HG02852 (cell line): ENCODE measurements around the gene NLGN4X.

Experiments used
- ATAC-seq: cut with Tn5 transposase; IDR thresholded peaks from one replicate; pipeline ENCODE4 v1.9.1; 2021; ENCODE audit warnings: mild to moderate bottlenecking, moderate library complexity; ENCODE audit not compliant: unreplicated experiment

NLGN4X gene

DNA sequence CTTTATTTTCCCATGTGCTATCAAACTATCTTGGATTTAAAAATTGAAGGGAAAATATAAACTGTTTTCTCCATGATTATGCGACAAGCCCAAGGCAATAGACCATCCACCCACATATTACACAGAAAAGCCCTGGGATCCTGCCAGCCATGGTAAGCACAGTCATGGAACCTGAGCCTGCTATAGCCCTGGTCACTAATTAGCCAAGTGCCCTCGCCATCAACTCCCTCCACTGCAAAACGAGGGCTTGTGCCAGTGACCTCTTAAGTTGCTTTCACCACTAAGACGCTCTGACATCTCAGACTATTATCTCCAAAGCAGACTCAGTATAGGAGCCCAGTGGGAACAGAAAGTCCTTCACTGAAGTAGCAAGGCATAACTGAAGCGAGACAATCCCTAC is 69.2 kb downstream of the NLGN4X start:
- no peak for ATAC-seq

DNA sequence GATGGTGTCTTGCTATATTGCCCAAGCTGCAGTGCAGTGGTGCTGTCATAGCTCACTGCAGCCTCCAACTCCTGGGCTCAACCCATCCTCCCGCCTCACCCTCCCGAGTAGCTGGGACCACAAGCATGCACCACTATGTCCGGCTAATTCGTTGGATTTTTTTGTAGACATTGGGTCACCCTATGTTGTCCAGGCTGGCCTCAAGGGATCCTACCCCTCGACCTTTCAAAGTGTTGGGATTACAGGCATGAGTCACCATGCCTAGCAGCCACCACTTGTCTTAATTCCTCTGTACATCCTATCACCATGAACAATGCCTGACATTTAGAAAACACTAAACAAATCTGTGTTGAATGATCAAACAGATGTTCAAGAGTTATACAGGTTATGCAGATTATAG is 76.7 kb downstream of the NLGN4X start:
- ATAC-seq: no peak

DNA sequence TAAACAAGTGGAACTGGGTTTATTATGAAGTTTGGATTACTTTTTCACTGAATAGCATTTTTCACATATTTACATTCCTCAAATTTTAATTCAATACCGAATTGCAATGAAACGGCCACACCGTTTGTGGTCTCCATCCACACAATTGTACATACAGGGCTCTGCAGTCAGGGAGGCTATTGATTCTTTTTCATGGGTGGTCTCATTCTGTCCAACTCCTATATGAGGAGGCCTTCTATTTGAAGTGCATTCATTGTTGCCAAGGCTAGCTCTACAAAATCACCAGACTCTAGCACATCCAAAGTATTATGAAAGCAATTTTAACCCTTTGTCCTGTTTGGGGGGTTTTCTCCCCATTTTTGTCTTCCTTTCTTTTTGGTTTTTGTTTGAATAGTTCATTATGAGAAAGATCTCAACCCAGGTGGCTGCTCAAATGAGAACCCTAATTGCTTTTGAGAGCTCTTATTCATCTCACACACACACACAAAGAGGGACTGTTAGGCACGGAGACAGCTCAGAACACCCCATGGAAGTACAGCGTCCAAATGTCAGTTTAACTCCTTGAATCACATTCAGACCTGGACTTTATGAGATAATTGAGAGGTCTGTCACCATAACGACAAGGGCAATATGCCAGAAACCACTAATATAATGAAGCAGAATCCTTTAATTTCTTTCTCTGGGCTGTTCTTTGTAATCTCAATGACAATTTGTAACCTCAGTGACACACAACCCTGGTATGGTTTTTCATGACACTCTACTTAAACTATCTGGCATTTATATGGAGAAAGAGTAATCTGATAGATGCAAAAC is 79.4 kb downstream of the NLGN4X start:
- no peak for ATAC-seq

- no peak for ATAC-seq
These were observed 94.4 kb downstream of the NLGN4X start for GRCh38 chrX:6134255-6134654.

DNA sequence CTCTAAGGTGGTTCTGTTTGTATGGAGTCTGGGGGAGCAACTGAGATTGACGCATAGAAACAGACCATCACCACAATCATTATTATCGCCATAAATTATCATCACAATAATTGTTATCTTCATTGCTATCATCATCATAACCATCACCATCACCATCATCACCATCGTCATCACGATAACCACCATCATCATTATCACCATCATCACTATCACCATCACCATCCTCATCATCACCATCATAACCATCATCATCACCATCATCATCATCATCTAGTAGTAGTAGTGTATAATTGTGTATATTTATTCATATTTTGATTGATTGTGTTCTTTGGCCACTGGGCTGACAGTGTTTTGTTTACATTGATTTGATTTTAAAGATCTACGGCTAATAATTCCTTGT is 95.7 kb downstream of the NLGN4X start:
- no peak for ATAC-seq

- no peak for ATAC-seq
These were observed 97.4 kb downstream of the NLGN4X start for GRCh38 chrX:6131287-6131686.

DNA sequence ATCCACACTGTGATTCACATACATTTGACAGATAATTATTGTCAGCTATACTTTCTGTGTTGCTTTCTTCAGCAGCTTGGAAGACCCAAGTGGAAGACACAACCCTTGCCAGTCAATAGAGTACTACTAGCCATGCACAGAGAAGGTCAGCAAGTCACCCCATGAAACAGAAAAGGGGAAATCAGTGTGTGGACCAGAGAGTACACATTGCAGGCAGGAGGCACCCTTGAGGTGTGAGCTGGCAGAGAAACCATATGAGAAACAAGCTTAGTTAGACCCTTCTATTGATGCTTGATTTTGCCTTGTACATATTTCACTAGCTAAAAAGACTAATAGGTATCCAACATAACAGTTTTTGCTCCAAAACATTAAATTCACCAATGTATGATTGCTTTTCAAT is 99.5 kb downstream of the NLGN4X start:
- no peak for ATAC-seq

GRCh38 chrX:6120329-6120728 is 108.3 kb downstream of the NLGN4X start:
- ATAC-seq: no peak

DNA sequence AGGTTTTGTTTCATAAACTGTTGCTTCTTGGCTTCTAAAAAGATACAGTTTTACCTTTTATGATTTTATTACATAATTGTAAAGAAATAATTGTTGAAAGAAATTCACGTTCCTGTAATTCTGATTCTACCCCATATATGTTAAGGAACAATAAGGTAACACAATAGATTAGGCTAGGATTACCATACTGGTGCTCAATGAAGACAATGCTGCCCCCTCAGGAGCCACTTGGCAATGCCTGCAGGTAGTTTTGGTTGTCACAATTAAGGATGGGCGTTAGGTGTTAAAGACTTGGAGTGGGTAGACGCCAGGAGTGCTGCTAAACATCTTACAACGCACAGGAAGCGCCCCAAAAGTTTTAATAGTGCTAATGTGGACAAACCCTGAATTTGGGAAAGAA is 133.2 kb downstream of the NLGN4X start:
- no peak for ATAC-seq

DNA sequence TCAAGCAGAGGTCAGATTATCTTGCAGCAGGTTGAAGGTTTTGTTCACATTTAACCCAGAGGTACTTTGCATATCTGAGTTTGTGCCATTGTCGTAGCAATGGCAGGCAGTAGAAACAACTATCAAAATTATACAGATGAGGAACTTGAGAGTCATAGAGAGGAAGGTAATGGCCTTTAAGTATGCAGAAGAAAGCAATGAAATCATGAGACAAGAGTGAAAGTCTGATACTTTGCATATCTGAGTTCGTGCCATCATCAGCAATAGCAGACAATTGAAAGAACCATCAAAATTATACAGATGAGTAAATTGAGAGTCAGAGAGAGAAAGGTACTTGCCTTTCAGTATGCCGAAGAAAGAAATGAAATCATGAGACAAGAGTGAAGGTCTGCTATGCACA is 154.1 kb downstream of the NLGN4X start:
- ATAC-seq: no peak

DNA sequence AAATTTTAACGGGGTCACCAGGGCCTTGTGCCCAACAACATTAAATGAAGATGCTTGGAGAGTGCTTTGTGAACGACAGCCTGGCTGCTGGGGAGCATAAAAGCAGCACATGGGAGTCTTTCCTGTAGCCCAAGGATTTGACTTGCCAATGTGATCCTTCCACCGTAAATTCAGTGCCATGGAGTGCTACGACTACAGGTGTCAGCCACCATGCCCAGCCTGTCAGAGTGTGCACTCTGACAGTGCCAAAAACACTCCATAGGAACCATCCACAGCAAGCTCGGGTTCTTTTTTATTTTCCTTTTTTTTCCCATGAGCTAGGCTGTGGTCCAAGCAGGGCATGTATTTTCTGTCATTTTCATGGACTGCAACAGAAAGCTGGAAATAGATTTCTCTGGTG is 156.9 kb downstream of the NLGN4X start:
- ATAC-seq: no peak

GRCh38 chrX:6067600-6067999 is 161.1 kb downstream of the NLGN4X start:
- ATAC-seq: no peak

DNA sequence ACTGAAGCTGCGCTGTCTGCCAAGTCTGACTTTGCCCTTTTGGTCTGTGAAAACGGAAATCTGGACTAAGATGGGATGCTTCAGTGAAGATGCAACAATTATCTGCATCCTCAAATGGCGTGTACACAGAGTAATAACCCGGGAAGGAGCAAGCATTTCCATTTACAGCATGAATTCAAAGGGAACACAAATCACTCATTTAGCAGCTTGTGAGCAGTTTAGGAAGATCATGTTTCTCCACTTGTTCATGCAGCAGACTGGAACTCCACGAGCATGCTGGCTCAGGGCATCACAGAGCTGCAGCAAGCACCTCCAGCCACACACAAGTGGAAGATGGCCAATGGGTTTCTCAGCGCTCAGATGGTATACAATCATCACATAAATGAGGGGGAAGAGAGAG is 175.5 kb downstream of the NLGN4X start:
- ATAC-seq: no peak

DNA sequence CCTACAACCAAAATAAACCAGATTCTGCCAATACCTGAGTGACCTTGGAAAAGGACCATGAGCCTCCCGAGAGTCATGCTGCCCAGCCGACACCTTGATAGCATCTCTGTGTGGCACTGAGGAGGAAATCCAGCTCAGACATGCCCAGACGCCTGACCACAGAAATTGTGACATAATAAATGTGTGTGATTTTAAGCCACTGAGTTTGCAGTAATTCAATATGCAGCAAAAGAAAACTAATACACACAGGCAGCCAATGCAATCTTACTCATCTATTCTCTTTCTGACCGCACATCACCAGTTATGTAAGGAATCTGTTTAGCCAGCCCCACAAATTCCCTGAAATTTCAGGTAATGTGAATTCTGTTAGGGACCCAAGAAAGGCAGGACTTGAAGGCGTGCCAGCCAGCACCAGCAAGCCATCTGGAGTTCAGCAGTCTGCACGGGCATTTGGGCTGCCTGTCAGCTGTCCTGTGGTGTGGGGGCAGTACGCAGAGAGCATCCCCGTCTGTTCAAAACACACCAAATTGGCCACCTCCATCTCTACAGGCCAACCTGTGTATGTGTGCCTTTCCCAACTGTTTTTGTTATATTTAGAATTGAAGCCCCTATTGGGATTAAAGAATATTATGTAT is 176.4 kb downstream of the NLGN4X start:
- ATAC-seq: no peak

DNA sequence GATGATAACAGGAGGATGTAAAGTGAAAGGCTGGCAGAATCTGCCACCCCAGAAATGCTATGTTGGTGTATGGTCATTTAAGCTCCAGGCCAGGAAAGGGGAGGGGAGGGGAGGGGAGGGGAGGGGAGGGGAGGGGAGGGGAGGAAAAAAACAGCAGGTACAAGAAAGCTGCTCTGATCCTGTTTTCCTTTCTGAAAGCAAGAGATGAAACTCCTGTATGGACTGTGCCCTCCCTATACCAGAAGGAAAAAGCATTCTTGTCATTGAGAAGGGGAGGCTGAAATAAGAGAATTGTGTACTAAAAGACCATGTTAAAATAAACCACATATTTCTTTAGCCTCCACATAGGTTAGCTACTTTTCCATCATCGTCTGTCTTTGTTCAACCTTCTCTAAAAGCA is 179.5 kb downstream of the NLGN4X start:
- no peak for ATAC-seq

- ATAC-seq: no peak
These were observed 187.0 kb downstream of the NLGN4X start for GRCh38 chrX:6041630-6042029.

- no peak for ATAC-seq
These were observed 199.7 kb downstream of the NLGN4X start for GRCh38 chrX:6029014-6029413.

- ATAC-seq: no peak
These were observed 201.7 kb downstream of the NLGN4X start for GRCh38 chrX:6026980-6027379.

- ATAC-seq: no peak
These were observed 202.2 kb downstream of the NLGN4X start for GRCh38 chrX:6026429-6026828.

- ATAC-seq: no peak
These were observed 204.5 kb downstream of the NLGN4X start for GRCh38 chrX:6024204-6024603.

GRCh38 chrX:6021316-6022091 is 207.2 kb downstream of the NLGN4X start:
- no peak for ATAC-seq

GRCh38 chrX:6019076-6019475 is 209.6 kb downstream of the NLGN4X start:
- ATAC-seq: no peak
